GM11168 (cell line): ENCODE results near the gene ADRB2.

ENCODE experiments used
- in situ Hi-C: fragments of 300-500 bp; cut with MboI; formaldehyde crosslinking; loops from one replicate; pipeline ENCODE4 v1.12.0; 2022; ENCODE audit warnings: low sequenced_read_pairs; ENCODE audit not compliant: unreplicated experiment

The ADRB2 gene

DNA sequence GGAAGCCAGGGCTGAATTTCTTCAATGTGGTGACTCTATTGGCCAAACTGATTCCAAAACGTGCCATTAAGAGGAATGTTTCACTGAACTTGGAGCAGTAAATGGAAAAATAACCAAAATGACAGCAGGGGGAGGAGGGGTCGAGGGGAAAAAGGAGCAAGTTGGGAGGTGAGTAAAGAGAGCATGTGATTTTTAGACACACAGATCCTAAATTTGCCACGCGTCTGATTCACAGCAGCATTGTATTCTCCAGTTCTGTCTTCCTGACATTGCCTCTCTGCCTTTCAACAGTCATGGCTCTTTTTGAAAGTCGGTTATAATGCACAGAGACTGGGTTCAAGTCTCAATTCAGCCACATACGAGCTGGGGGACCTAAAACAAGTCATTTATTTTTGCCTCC lies 22.0 kb upstream of the ADRB2 start:
- in situ Hi-C loops: no loop called here

- in situ Hi-C loops: no loop called here
Measured at GRCh38 chr5:148805326-148806290, 20.8 kb upstream of the ADRB2 start.

GRCh38 chr5:148806520-148806931 lies 19.9 kb upstream of the ADRB2 start:
- in situ Hi-C loops: no loop called here

- in situ Hi-C loops: no loop called here
Measured at GRCh38 chr5:148807851-148808250, 18.6 kb upstream of the ADRB2 start.

- in situ Hi-C loops: no loop called here
Measured at GRCh38 chr5:148808864-148809642, 17.4 kb upstream of the ADRB2 start.

- in situ Hi-C loops: no loop called here
Measured at GRCh38 chr5:148809781-148810524, 16.5 kb upstream of the ADRB2 start.

DNA sequence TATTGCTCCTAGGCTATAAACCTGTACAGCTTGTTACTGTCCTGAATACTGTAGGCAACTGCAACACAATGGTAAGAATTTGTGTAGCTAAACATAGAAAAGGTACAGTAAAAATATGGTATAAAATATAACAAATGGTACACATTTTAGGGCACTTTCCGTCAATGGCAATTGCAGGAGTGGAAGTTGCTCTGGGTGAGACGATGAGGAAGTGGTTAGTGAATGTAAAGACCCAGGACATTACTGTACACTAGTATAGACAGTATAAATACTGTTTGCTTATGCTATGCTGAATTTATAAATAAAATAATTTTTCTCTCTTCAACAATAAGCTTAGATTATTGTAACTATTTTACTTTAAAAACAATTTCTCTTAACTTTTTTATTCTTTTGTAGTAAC lies 15.6 kb upstream of the ADRB2 start:
- in situ Hi-C loops: no loop called here

GRCh38 chr5:148811756-148812155 lies 14.7 kb upstream of the ADRB2 start:
- in situ Hi-C loops: no loop called here

DNA sequence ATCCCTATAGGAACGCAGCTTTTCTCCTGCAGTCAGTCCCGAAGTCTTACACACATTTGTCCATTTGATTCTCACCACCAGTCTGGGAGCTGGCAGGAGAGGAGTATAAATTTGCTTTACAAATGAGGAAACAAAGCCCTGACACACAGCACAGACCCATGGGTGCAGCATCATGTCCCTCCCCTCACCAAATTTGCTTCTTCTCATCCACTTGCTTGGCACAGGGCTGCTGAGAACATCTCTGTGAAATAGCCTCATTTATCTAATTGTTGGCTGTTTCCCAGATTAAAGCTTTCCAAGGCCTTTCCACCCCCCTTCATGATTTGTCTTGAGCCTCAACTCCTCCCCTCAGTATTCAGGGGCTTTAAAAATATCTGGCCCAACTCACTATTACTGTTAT lies 11.3 kb upstream of the ADRB2 start:
- in situ Hi-C loops: no loop called here

DNA sequence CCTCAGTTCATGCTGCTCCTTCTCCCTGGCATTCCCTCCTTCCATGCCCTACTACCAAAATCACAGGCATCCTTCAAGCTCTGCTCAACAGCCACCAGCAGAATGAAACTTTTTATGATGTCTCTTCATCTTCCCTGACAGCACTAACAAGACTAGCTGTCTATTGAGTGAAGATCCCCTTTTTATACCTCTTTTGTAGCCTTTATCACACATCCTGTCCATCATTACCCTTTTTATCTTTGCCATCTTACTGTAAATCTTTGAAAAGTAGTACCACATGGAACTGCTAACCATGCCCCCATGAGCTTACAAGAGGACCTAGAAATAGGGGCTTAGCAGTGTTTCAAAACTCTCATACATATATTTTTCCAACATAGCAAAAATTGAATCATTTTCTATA lies 10.8 kb upstream of the ADRB2 start:
- in situ Hi-C loops: no loop called here

- in situ Hi-C loops: no loop called here
Measured at GRCh38 chr5:148816357-148816756, 10.1 kb upstream of the ADRB2 start.

DNA sequence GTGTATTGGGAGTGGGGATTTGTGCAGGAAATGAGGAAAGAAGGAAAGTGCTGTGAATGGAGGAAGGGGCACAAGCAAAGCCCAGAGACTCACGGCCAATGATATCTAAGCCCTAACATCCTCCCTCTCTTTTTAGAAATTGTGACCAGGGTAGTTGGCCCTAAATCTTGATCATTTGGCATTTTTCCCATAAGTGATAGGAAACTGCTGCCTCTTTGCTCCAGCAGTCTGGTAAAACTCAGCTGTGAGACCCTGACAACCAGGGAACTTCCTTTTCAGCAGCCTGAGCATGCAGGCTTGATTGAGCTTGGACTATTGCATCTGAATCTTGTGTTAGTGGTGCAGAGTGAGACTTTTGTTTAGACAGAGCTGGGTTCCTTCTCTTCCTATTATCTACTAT lies 9.6 kb upstream of the ADRB2 start:
- in situ Hi-C loops: no loop called here

DNA sequence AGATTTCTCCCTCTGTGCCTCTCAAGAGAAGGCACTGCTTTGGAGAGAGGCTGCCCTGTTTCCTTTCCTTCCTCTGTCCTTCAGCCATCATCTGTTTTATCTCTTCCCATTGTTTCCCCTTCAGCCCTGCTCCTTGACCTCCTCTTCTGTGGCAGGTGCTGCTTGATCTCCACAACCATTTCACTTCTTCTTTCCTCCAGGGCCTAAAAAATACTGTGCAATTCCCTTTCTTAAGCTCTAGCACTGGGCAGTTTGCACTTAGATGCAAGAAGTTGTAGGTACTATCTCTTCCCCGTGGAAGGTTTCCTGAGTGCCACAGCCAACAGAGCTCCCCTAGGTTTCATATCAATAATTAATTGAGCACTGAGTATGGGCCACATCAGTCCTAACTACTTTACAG lies 8.8 kb upstream of the ADRB2 start:
- in situ Hi-C loops: no loop called here

- in situ Hi-C loops: no loop called here
Measured at GRCh38 chr5:148820461-148821395, 5.7 kb upstream of the ADRB2 start.

DNA sequence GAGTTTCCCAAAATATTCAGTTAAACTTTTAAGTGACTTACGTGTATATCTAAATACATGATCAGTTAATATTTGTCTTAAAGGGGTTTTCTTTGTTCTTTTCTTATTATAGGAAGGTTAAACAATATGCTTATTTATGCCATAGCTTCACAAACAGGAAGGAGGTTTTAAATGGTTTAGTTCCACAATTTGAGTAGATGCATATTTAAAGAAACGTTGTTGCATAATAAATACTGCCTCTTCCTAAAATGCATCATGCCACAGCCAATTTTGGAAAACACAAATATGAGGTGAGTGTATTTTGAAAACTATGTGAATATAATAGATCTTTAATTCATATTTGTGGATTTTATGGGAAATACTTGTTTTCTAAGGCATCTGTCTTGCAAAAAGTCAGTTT lies 2.5 kb upstream of the ADRB2 start:
- in situ Hi-C loops: no loop called here

DNA sequence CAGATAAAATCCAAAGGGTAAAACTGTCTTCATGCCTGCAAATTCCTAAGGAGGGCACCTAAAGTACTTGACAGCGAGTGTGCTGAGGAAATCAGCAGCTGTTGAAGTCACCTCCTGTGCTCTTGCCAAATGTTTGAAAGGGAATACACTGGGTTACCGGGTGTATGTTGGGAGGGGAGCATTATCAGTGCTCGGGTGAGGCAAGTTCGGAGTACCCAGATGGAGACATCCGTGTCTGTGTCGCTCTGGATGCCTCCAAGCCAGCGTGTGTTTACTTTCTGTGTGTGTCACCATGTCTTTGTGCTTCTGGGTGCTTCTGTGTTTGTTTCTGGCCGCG lies 727 bp upstream of the ADRB2 start:
- in situ Hi-C loops: no loop called here

- in situ Hi-C loops: no loop called here
Measured at GRCh38 chr5:148826739-148827070, 294 bp downstream of the ADRB2 start.

DNA sequence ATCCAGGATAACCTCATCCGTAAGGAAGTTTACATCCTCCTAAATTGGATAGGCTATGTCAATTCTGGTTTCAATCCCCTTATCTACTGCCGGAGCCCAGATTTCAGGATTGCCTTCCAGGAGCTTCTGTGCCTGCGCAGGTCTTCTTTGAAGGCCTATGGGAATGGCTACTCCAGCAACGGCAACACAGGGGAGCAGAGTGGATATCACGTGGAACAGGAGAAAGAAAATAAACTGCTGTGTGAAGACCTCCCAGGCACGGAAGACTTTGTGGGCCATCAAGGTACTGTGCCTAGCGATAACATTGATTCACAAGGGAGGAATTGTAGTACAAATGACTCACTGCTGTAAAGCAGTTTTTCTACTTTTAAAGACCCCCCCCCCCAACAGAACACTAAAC lies 1.3 kb downstream of the ADRB2 start:
- in situ Hi-C loops: no loop called here

DNA sequence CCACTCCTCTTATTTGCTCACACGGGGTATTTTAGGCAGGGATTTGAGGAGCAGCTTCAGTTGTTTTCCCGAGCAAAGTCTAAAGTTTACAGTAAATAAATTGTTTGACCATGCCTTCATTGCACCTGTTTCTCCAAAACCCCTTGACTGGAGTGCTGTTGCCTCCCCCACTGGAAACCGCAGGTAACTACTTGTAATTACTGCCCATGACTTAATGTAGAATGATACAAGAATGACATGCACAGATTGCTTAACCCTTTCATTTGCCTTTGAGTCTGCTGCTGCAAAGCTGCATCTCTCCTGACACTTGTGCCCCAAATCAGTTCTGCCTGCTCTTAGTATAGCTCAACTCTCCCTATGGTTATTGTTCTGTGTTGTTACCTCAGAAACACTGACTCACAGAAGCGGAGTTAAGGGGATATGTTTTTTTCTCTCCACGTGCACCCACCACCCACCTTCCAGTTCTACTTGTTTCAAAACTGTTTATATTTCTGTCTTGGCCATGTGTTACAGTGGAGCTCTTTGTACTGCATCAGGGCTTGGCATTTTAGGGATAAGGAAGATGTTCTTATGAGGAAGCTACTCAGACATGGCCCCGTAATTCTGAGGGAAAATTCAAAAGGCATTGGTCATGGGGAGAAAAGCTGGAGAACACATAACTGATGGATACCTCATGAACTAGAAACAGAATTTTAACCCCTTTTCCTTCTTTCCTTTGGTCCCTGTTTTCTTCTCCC lies 2.3 kb downstream of the ADRB2 start:
- in situ Hi-C loops: no loop called here
